ENCODE results near the gene PRMT1.

PRMT1 gene

GRCh38 chr19:49651820-49652550 lies 25.1 kb upstream of the PRMT1 start:
- DNase-seq, result no peak

GRCh38 chr19:49652551-49653465 lies 24.3 kb upstream of the PRMT1 start:
- DNase-seq, result no peak

- no peak for DNase-seq
Observed at GRCh38 chr19:49653466-49653806, 23.6 kb upstream of the PRMT1 start.

- DNase-seq, result no peak
Observed at GRCh38 chr19:49654581-49654980, 22.5 kb upstream of the PRMT1 start.

GRCh38 chr19:49655570-49656455 lies 21.3 kb upstream of the PRMT1 start:
- no peak for DNase-seq

- DNase-seq, result no peak
Observed at GRCh38 chr19:49656456-49657109, 20.5 kb upstream of the PRMT1 start.

- DNase-seq, result no peak
Observed at GRCh38 chr19:49657493-49658138, 19.5 kb upstream of the PRMT1 start.

- no peak for DNase-seq
Observed at GRCh38 chr19:49658139-49658517, 18.9 kb upstream of the PRMT1 start.

- no peak for DNase-seq
Observed at GRCh38 chr19:49658566-49659442, 18.3 kb upstream of the PRMT1 start.

GRCh38 chr19:49660338-49660961 lies 16.6 kb upstream of the PRMT1 start:
- DNase-seq, result no peak

GRCh38 chr19:49662011-49662410 lies 15.1 kb upstream of the PRMT1 start:
- DNase-seq, result no peak

- no peak for DNase-seq
Observed at GRCh38 chr19:49663224-49663623, 13.8 kb upstream of the PRMT1 start.

- DNase-seq, result peak; percentile 84 to 91
Observed at GRCh38 chr19:49664171-49665035, 12.7 kb upstream of the PRMT1 start.

- DNase-seq, result no peak
Observed at GRCh38 chr19:49665036-49665350, 12.1 kb upstream of the PRMT1 start.

- peak; percentile 99 for DNase-seq
Observed at GRCh38 chr19:49665351-49666119, 11.5 kb upstream of the PRMT1 start, which contains the start of the genes BCL2L12 and IRF3. Gene BCL2L12, plus strand, starts transcription at chr19:49665933. Its CDS starts 760 bp downstream, at chr19:49666693. Gene IRF3, minus strand, starts transcription at chr19:49665857. Its CDS starts 1,019 bp downstream, at chr19:49664838.

- DNase-seq, result no peak
Observed at GRCh38 chr19:49666120-49666444, 11.0 kb upstream of the PRMT1 start.

- DNase-seq, result no peak
Observed at GRCh38 chr19:49667473-49667872, 9.6 kb upstream of the PRMT1 start.

GRCh38 chr19:49669516-49669915 lies 7.6 kb upstream of the PRMT1 start:
- DNase-seq, result no peak

Data from CD4-positive, alpha-beta T cell treated with Interleukin-4 for 1 hour (primary cell).